Head of caudate nucleus (tissue), 42 donors: Measurements from ENCODE around the gene FCER2.

ENCODE experiments used
- DNase-seq, 42 donors: peaks; one replicate each; pipeline versions ENCODE4 v3.0.0 to v3.0.0-alpha.2; 2020 to 2021; ENCODE audit warnings: mixed read lengths in 7 of 42
- intact Hi-C: fragments of 100-400 bp; cut with DNase I; formaldehyde crosslinking; loops from one replicate; pipeline ENCODE4 v1.15.0; 2022

FCER2 gene

DNA sequence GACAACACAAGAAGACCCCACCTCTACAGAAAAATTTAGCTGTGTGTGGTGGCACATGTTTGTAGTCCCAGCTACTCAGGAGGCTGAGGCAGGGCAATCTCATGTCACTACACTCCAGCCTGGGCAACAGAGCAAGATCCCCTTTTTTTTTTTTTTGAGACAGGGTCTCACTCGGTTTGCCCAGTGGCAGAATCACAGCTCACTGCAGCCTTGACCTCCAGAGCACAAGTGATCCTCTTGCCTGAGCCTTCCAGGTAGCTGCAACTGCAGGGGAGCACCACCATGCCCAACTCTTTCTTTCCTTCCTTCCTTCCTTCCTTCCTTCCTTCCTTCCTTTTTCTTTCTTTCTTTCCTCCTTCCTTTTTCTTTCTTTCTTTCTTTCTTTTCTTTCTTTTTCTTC lies 34.2 kb upstream of the FCER2 start:
- intact Hi-C loops: no loop called here
- DNase-seq: no peak

- peak in 2 of 42 donors; percentile 6 to 7 for DNase-seq
- intact Hi-C loops: no loop called here
Measured at GRCh38 chr19:7734220-7735203, 32.6 kb upstream of the FCER2 start.

GRCh38 chr19:7733376-7733775 lies 31.4 kb upstream of the FCER2 start:
- DNase-seq: no peak
- intact Hi-C loops: no loop called here

GRCh38 chr19:7732045-7732444 lies 30.1 kb upstream of the FCER2 start, which contains the start of gene CLEC4G:
TSS of gene CLEC4G (minus strand) at chr19:7732110. CDS start at chr19:7732102, 8 bp downstream.
- DNase-seq: no peak
- intact Hi-C loops: no loop called here

DNA sequence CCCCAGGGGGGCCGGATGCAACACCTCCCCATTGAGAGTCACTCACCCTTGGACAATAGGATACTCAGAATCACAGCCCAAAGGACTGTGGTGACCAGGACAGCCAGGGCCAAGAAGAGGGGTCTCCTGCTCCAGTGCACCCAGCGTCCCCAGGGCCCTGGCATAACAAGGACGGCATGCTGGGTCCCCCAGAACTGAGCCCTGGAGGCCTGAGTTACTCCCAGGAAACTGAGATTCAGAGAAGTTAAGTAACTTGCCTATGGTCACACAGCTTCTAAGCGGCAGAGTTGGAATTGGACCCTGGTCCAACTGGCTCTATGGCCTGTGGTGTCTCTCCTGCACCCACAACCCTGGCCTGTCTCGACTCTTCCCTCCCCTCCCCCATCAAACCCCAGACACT lies 29.7 kb upstream of the FCER2 start:
- no peak for DNase-seq
- intact Hi-C loops: no loop called here

- no peak for DNase-seq
- intact Hi-C loops: no loop called here
Measured at GRCh38 chr19:7731218-7731595, 29.3 kb upstream of the FCER2 start.

DNA sequence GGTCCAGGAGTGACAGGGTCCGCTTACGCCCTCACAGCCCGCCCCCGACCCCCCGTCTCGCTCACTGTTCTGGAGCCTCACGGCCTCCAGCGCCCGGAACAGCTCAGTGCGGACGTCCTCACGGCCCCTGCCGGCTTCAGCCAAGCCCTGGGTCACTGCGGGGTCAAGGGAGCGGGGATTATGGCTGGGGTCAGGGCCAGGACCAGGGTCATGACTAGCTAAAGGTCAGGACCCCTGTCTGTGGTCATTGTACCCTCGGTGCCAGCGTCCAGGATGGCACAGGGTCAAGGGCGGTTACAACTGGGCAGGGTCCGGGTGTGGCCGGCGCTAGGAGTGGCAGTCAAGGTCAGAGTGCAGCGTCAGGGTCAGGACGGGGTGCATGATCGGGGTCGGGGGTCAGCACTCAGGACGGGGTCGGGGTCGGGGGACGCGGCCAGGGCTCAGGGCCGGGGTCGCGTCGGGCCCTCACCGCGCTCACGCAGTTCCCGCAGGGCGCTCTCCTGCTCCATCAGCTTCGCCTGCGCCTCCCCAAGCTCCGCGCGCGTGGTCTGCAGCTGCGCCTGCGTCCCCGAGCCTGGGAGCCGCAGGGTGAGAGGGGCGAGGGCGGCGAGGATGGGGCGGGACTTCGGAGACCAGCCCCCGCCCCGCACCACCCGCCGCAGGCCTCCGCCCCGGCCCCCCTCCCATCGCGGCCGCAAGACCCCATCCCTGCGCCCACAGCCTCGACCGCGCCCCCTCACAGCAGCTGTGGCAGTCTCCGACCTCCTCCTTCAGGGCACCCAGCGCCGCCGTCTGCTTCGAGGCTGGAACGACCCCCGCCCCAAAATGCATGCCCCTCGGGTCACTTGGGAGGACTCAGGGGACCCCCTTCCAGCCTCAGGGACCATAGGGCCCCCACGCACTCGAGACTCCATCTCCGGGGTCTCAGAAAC lies 28.6 kb upstream of the FCER2 start:
- DNase-seq: peak in 12 of 42 donors; percentile 5 to 38 (median 23)
- intact Hi-C loops: no loop called here

GRCh38 chr19:7729831-7730285 lies 27.9 kb upstream of the FCER2 start:
- no peak for DNase-seq
- intact Hi-C loops: no loop called here

DNA sequence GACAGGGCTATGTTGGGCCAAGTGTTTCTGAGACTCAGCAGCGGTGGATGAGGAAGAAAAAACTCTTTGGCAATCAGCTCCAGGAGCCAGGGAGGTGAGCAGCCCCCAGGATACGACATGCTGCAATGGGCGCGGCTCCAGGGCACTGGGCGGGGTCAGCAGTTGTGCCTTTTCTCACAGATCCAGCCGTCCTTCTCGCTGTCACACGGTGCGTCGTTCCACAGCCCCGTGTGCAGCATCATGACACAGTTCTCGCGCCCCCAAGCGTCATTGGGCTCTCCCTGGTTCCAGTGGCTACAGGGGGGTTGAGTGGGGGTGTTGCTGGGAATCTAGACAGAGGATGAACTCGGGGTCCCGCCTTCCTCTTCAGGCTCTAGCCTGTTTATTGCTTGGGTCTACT lies 27.3 kb upstream of the FCER2 start:
- DNase-seq: no peak
- intact Hi-C loops: no loop called here

DNA sequence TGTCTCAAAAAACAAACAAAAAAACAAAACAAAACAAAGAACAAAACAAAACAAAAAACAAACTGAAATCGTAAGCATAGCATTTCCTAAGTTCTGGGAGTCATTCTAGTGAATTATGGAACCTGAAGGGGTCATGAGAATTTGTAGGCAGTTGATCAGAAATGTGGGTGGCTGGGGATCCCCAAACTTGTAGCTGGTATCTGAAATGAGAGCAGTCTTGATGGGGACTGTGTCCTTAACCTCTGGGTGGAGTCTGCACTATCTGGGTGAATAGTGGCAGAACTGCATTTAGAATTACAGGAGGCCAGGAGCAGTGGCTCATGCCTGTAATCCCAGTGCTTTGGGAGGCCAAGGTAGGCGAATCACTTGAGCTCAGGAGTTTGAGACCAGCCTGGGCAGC lies 23.9 kb upstream of the FCER2 start:
- intact Hi-C loops: no loop called here
- DNase-seq: no peak

DNA sequence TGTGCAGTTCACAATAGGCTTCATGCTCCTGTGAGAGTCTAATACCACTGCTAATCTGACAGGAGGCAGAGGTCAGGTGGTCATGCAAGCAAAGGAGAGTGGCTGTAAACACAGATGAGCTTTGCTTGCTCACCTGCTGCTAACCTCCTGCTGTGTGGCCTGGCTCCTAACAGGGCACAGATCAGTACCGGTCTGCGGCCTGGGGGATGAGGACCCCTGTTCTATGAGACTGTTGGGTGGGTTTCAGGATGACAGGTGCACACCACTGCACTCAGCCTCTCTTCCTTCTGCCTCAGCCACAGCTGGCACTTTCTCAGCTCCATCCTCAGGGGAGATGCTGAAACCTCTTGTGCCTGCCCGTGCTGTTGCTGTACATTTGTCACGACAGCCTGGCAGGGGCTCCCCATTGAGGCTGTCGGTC lies 20.3 kb upstream of the FCER2 start:
- intact Hi-C loops: no loop called here
- no peak for DNase-seq

DNA sequence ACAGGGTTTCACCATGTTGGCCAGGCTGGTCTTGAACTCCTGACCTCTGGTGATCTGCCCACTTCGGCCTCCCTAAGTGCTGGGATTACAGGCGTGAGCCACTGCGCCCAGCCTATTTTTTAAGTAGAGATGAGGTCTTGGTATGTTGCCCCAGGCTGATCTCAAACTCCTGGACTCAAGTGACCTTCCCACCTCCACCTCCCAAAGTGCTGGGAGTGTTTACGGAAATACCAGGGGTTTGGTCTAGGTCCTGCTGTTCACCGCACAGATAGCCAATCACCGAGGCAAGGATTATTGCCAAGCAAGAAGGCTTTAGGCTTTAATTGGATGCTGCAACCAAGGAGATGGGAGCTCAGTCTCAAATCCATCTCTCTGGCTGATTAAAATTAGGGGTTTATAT lies 18.4 kb upstream of the FCER2 start:
- no peak for DNase-seq
- intact Hi-C loops: no loop called here

GRCh38 chr19:7718668-7719067 lies 16.7 kb upstream of the FCER2 start:
- intact Hi-C loops: no loop called here
- DNase-seq: no peak

DNA sequence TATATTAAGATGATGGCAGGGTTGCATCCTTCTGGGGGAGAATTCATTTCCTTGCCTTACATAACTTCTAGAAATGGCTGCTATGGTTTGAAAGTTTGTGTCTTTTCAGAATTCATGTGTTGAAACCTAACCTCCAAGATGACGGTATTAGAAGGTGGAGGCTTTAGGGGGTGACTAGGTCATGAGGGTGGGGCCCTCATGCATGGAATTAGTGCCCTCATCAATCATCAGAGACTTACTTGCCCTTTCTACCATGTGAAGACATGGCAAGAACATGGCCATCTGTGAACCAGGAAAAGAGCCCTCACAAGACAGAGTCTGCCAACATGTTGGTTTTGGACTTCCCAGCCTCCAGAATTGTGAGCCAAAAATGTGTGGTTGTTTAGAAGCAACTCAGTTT lies 14.8 kb upstream of the FCER2 start:
- no peak for DNase-seq
- intact Hi-C loops: no loop called here

DNA sequence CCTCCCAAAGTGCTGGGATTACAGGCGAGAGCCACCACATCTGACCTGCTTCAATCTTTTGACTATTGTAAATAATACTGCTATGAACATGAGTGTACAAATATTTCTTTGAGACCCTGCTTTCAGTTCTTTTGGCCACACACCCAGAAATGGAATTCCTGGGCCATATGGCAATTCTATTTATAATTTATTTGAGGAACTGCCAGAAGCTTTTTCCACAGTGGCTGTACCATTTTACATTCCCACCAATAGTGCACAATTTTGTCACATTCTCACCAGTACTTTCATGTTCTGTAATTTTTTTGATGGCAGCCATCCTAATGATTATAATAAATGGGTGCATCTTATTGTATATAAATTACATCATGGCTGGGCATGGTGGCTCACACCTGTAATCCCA lies 13.7 kb upstream of the FCER2 start:
- no peak for DNase-seq

GRCh38 chr19:7710616-7711015 lies 8.7 kb upstream of the FCER2 start:
- no peak for DNase-seq
- intact Hi-C loops: no loop called here

More for the DNA sequence above, 13.7 kb upstream of the FCER2 start:
- intact Hi-C loops: no loop called here

GRCh38 chr19:7709932-7710460 lies 8.1 kb upstream of the FCER2 start:
- intact Hi-C loops: no loop called here
- DNase-seq: no peak

GRCh38 chr19:7706955-7707456 lies 5.1 kb upstream of the FCER2 start:
- intact Hi-C loops: no loop called here
- DNase-seq: no peak

- intact Hi-C loops: no loop called here
- no peak for DNase-seq
Measured at GRCh38 chr19:7706188-7706954, 4.4 kb upstream of the FCER2 start.
